H1 (cell line): Measurements from ENCODE around the gene ASXL3. TPM values are rescaled to one million over a fixed set of nuclear protein-coding genes. Genes with fewer than 3 reads are reported as not detected.

ENCODE experiments used
- CTCF ChIA-PET: fragments of 300-600 bp; sonication (Branson Sonifier 250); formaldehyde crosslinking; loops from one replicate; lab custom pipeline; 2021; ENCODE audit not compliant: partially characterized antibody; lab: Charles Lee
- POLR2A ChIA-PET: fragments of 300-600 bp; sonication (Branson Sonifier 250); formaldehyde crosslinking; loops from one replicate; lab custom pipeline; 2021; ENCODE audit warnings: inconsistent platforms; ENCODE audit not compliant: partially characterized antibody; lab: Charles Lee
- DNase-seq, 2 experiments: peaks; one replicate each; pipeline versions ENCODE4 v3.0.0 to v3.0.0-alpha.2; 2010 to 2022; ENCODE audit warnings: low spot score in 2 of 2, low read depth in 1 of 2, mixed read lengths in 1 of 2
- FAIRE-seq: peaks from 2 replicates; lab custom pipeline; 2011; peaks lifted over from hg19 to GRCh38; lab: Jason Lieb, UNC
- H2AFZ ChIP-seq: 2 replicates; pipeline ENCODE4 v1.8.1; 2012; ENCODE audit warnings: low read length, inconsistent platforms
- H2AK5ac ChIP-seq: 2 replicates; pipeline ENCODE4 v1.6.1; 2013; ENCODE audit warnings: low read depth, low read length
- H2BK120ac ChIP-seq: replicated peaks from 2 replicates; pipeline ENCODE3; 2013; ENCODE audit warnings: low read depth, low read length, inconsistent platforms
- H2BK12ac ChIP-seq: 2 replicates; pipeline ENCODE4 v1.6.1; 2013; ENCODE audit warnings: low read depth, low read length
- H2BK15ac ChIP-seq: 2 replicates; pipeline ENCODE4 v1.6.1; 2013; ENCODE audit warnings: low read length
- H2BK20ac ChIP-seq: 2 replicates; pipeline ENCODE4 v1.6.1; 2013; ENCODE audit warnings: low read length
- H2BK5ac ChIP-seq: 2 replicates; pipeline ENCODE4 v1.6.1; 2013; ENCODE audit warnings: low read depth, low read length
- H3K14ac ChIP-seq: 2 replicates; pipeline ENCODE4 v1.6.1; 2013; ENCODE audit warnings: inconsistent platforms; ENCODE audit not compliant: insufficient read length
- H3K18ac ChIP-seq: 2 replicates; pipeline ENCODE4 v1.6.1; 2013; ENCODE audit warnings: low read length; ENCODE audit errors: extremely low read depth
- H3K23ac ChIP-seq: 2 replicates; pipeline ENCODE4 v1.6.1; 2013; ENCODE audit warnings: inconsistent platforms; ENCODE audit not compliant: insufficient read length
- H3K23me2 ChIP-seq: 2 replicates; pipeline ENCODE4 v1.6.1; 2013; ENCODE audit warnings: low read depth, low read length
- H3K27ac ChIP-seq: 2 replicates; pipeline ENCODE4 v1.6.1; 2011; ENCODE audit warnings: low read depth, low read length, inconsistent platforms
- H3K27me3 ChIP-seq, 4 experiments: replicated peaks in 1 of 4; 1 replicate in 1 of 4; 2 replicates in 3 of 4; pipeline versions ENCODE4 v1.6.1 to v1.8.1; 2011 to 2013; ENCODE audit warnings: low read length in 3 of 4, mild to moderate bottlenecking in 3 of 4, inconsistent platforms in 2 of 4, mixed read lengths in 2 of 4, moderate library complexity in 1 of 4; ENCODE audit not compliant: control insufficient read depth in 3 of 4, insufficient read depth in 3 of 4; ENCODE audit errors: extremely low read depth in 1 of 4
- H3K36me3 ChIP-seq, 4 experiments: 2 replicates each; pipeline versions ENCODE4 v1.6.1 to v1.8.1; 2011 to 2013; ENCODE audit warnings: mild to moderate bottlenecking in 4 of 4, low read length in 3 of 4, moderate library complexity in 2 of 4, control low read depth in 1 of 4, inconsistent platforms in 1 of 4; ENCODE audit not compliant: insufficient read depth in 4 of 4, control insufficient read depth in 2 of 4
- H3K4ac ChIP-seq: replicated peaks from 2 replicates; pipeline ENCODE3; 2013; ENCODE audit warnings: low read length, low read depth, mixed read lengths, inconsistent platforms; ENCODE audit not compliant: insufficient read length
- H3K4me1 ChIP-seq, 4 experiments: replicated peaks in 1 of 4; 1 replicate in 1 of 4; 2 replicates in 3 of 4; pipeline versions ENCODE4 v1.6.1 to v1.8.1; 2011 to 2013; ENCODE audit warnings: low read length in 3 of 4, inconsistent platforms in 2 of 4, mixed read lengths in 1 of 4; ENCODE audit not compliant: insufficient read depth in 4 of 4, control insufficient read depth in 3 of 4
- H3K4me2 ChIP-seq, 2 experiments: 2 replicates each; pipeline versions ENCODE4 v1.6.1 to v1.8.1; 2011 to 2013; ENCODE audit warnings: low read depth in 2 of 2, low read length in 2 of 2, control low read depth in 1 of 2, inconsistent platforms in 1 of 2, mild to moderate bottlenecking in 1 of 2; ENCODE audit not compliant: insufficient read depth in 1 of 2
- H3K4me3 ChIP-seq, 4 experiments: fragments of 200-600, 300-600 bp in 1 of 4; sonication (generic), shearing (Covaris generic), sonication (Bioruptor Twin) in 1 of 4; 2 replicates each; pipeline versions ENCODE4 v1.5.1 to v1.8.1; 2011 to 2016; ENCODE audit warnings: low read length in 4 of 4, low read depth in 3 of 4, control low read depth in 2 of 4, inconsistent platforms in 2 of 4, mild to moderate bottlenecking in 2 of 4, mixed read lengths in 1 of 4, moderate library complexity in 1 of 4; ENCODE audit not compliant: insufficient read depth in 2 of 4; ENCODE audit errors: extremely low read depth in 1 of 4
- H3K56ac ChIP-seq: replicated peaks from 2 replicates; pipeline ENCODE3; 2013; ENCODE audit warnings: low read depth, mild to moderate bottlenecking, mixed read lengths, low read length, inconsistent platforms; ENCODE audit not compliant: insufficient read length
- H3K79me1 ChIP-seq: 2 replicates; pipeline ENCODE4 v1.6.1; 2013; ENCODE audit warnings: low read depth, low read length, control low read depth
- H3K79me2 ChIP-seq, 2 experiments: 2 replicates each; pipeline versions ENCODE4 v1.6.1 to v1.8.1; 2012 to 2013; ENCODE audit warnings: low read length in 2 of 2, mild to moderate bottlenecking in 2 of 2, inconsistent platforms in 1 of 2; ENCODE audit not compliant: insufficient read depth in 2 of 2, control insufficient read depth in 1 of 2
- H3K9ac ChIP-seq, 4 experiments: replicated peaks in 1 of 4; 1 replicate in 1 of 4; 2 replicates in 3 of 4; pipeline versions ENCODE4 v1.6.1 to v1.8.1; 2011 to 2013; ENCODE audit warnings: low read depth in 3 of 4, low read length in 3 of 4, control low read depth in 2 of 4, mild to moderate bottlenecking in 2 of 4, moderate library complexity in 2 of 4, inconsistent platforms in 1 of 4; ENCODE audit errors: extremely low read depth in 1 of 4
- H3K9me3 ChIP-seq, 2 experiments: 2 replicates each; pipeline versions ENCODE4 v1.6.1 to v1.8.1; 2012 to 2013; ENCODE audit warnings: mild to moderate bottlenecking in 2 of 2, moderate library complexity in 2 of 2, control low read depth in 1 of 2, inconsistent platforms in 1 of 2, low read depth in 1 of 2, low read length in 1 of 2, mixed read lengths in 1 of 2; ENCODE audit not compliant: insufficient read depth in 2 of 2
- H4K20me1 ChIP-seq, 2 experiments: replicated peaks in 1 of 2; 2 replicates each; pipeline versions ENCODE3 to v1.8.1; 2011 to 2013; ENCODE audit warnings: inconsistent platforms in 2 of 2, low read length in 2 of 2, mild to moderate bottlenecking in 1 of 2; ENCODE audit not compliant: insufficient read depth in 2 of 2, control insufficient read depth in 1 of 2
- H4K5ac ChIP-seq: 2 replicates; pipeline ENCODE4 v1.6.1; 2013; ENCODE audit warnings: low read length, low read depth, mixed read lengths, inconsistent platforms; ENCODE audit not compliant: insufficient read length
- H4K8ac ChIP-seq: 2 replicates; pipeline ENCODE4 v1.8.0; 2013; ENCODE audit warnings: mild to moderate bottlenecking, moderate library complexity, low read length, inconsistent platforms; ENCODE audit not compliant: insufficient read depth; ENCODE audit errors: extremely low read depth
- H4K91ac ChIP-seq: replicated peaks from 2 replicates; pipeline ENCODE3; 2013; ENCODE audit warnings: low read length, mixed read lengths, inconsistent platforms; ENCODE audit not compliant: insufficient read length
- ATF2 ChIP-seq: IDR thresholded peaks from 2 replicates; pipeline ENCODE4 v1.6.1; 2012; ENCODE audit warnings: low read length, inconsistent platforms
- BCL11A ChIP-seq, 2 experiments: IDR thresholded peaks; one replicate each; pipeline ENCODE4 v1.6.1; 2011; ENCODE audit warnings: low read depth in 2 of 2, low read length in 2 of 2, mild to moderate bottlenecking in 2 of 2
- CHD1 ChIP-seq: IDR thresholded peaks from 2 replicates; pipeline ENCODE4 v1.6.1; 2012; ENCODE audit warnings: low read depth, low read length, improper control_type of control experiment
- CREB1 ChIP-seq: IDR thresholded peaks from 2 replicates; pipeline ENCODE4 v1.6.1; 2012; ENCODE audit warnings: inconsistent platforms
- GABPA ChIP-seq: IDR thresholded peaks from 2 replicates; pipeline ENCODE4 v1.6.1; 2011; ENCODE audit warnings: mild to moderate bottlenecking, low read length, moderate library complexity, borderline replicate concordance; ENCODE audit not compliant: insufficient read depth
- JUN ChIP-seq: IDR thresholded peaks from 2 replicates; pipeline ENCODE4 v1.6.1; 2011; ENCODE audit warnings: low read depth, mild to moderate bottlenecking, improper control_type of control experiment, low read length
- NANOG ChIP-seq: IDR thresholded peaks from 2 replicates; pipeline ENCODE4 v1.6.1; 2011; ENCODE audit warnings: low read length, low read depth, mild to moderate bottlenecking, inconsistent platforms; ENCODE audit not compliant: insufficient read depth, poor library complexity, severe bottlenecking
- POU5F1 ChIP-seq: IDR thresholded peaks from 2 replicates; pipeline ENCODE4 v1.6.1; 2011; ENCODE audit warnings: low read depth, mild to moderate bottlenecking, low read length, moderate library complexity
- RFX5 ChIP-seq: IDR thresholded peaks from 2 replicates; pipeline ENCODE4 v1.6.1; 2011; ENCODE audit warnings: low read depth, low read length, improper control_type of control experiment, borderline replicate concordance
- SIRT6 ChIP-seq: IDR thresholded peaks from one replicate; pipeline ENCODE4 v1.7.1; 2012; ENCODE audit warnings: low read length, inconsistent platforms
- SP2 ChIP-seq: IDR thresholded peaks from 2 replicates; pipeline ENCODE4 v1.6.1; 2012; ENCODE audit warnings: mild to moderate bottlenecking, low read length, inconsistent platforms
- SP4 ChIP-seq: IDR thresholded peaks from 2 replicates; pipeline ENCODE4 v1.6.1; 2012; ENCODE audit warnings: low read length, inconsistent platforms
- TBP ChIP-seq: IDR thresholded peaks from 2 replicates; pipeline ENCODE4 v1.6.1; 2011; ENCODE audit warnings: low read depth, low read length, improper control_type of control experiment
- WGBS, 2 experiments: shearing (Covaris generic) in 1 of 2; methylation state at CpG; one replicate each; pipeline versions ENCODE4 v1.1.6 to v1.1.7; 2013 to 2015; ENCODE audit warnings: low lambda C conversion rate in 2 of 2, mixed read lengths in 2 of 2, inconsistent platforms in 1 of 2, low coverage in 1 of 2, missing lambda C conversion rate in 1 of 2; ENCODE audit not compliant: insufficient replicate concordance in 2 of 2, insufficient coverage in 1 of 2, insufficient read length in 1 of 2; ENCODE audit errors: extremely low coverage in 1 of 2, missing lambda C conversion rate in 1 of 2; 5-methylcytosine and 5-hydroxymethylcytosine counted together
- polyA plus RNA-seq, 7 experiments: library from polyadenylated mRNA; depleted of rRNA in 3 of 7; stranded (reverse) in 5 of 7; unstranded in 2 of 7; fragments of >200 nt in 5 of 7; fragments of 200-250 nt in 2 of 7; gene quantifications; 1 replicate in 5 of 7; 2 replicates in 1 of 7; 4 replicates in 1 of 7; pipeline versions ENCODE4 v1.2.1 to v1.2.3, GENCODE V29; 2011 to 2013; ENCODE audit warnings: missing spikeins in 2 of 7, mixed read lengths in 2 of 7
- total RNA-seq: library from RNA; stranded (reverse); fragmentation: NEBNext Ultra II Directional; extraction: Animal tissue kit (Norgen Biotek cat#: 25700); gene quantifications from 2 replicates; pipeline ENCODE4 v1.2.1, GENCODE V29; 2021

The ASXL3 gene
- total and polyA plus RNA-seq, 2 of the 8 experiments (the other 6 are each of a cell fraction or from before 2014, with no cell fraction given) = 0.08 to 1.3 TPM

DNA sequence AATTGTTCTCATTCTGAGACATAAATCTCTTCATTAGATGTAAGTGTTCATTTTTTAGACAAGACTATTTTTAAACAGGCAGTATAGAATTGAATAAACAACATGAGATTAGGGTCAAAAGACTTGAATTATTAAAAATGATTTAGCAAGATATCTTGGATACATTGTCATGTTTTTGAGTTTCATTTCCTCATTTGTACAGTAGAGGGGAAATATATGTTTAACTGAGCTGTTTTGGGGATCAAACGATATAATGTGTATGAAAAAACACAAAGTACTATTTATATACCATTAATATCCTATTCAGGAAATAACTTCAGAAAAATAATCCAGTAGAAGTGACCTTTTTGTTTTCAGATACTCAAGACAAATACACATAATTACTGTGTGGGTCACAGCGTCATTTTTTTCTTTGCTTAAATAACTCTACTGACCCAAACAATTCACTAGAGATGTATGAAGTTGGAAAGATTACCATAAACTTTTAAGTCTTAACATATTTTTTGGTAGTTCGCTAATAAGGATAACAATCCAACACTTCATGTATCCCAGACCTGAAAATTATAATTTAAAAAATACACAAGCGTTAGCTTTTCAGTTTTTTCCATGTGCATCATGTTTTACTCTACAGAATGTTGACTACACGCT, 896 bp upstream of the ASXL3 start:
- FAIRE-seq (no peak), DNase-seq (no peak)
- Histone ChIP-seq H3K27me3 (peaks cover 2 to 22% (median 15%) of the 10 kb centered on the region in 4 experiments), H3K27ac (no peak overlapping the region), H3K36me3 (no peaks in the 10 kb centered on the region), H4K91ac (no peak overlapping the region), H2BK12ac (no peak overlapping the region), H2AFZ (no peak overlapping the region), H3K4me2 (peak overlapping the region; percentile 95 to 100), H3K9ac (no peak overlapping the region), H3K23me2 (peaks cover 10% of the 10 kb centered on the region), H3K9me3 (no peaks in the 10 kb centered on the region), H2BK120ac (no peak overlapping the region), H2BK20ac (no peak overlapping the region), H3K4me3 (peak overlapping the region; percentile 66 to 89 (median 78); a peak in 5 of 8 replicates), H4K20me1 (peaks cover 0 to 3% of the 10 kb centered on the region in 2 experiments), H3K79me1 (no peaks in the 10 kb centered on the region), H3K4ac (no peak overlapping the region), H2BK5ac (no peak overlapping the region), H4K5ac (no peak overlapping the region), H3K14ac (no peak overlapping the region), H4K8ac (no peak overlapping the region), H3K23ac (no peak overlapping the region), H3K79me2 (no peaks in the 10 kb centered on the region), H2AK5ac (no peak overlapping the region), H2BK15ac (no peak overlapping the region), H3K18ac (no peak overlapping the region), H3K4me1 (peaks cover 3 to 10% (median 6%) of the 10 kb centered on the region in 4 experiments), H3K56ac (no peak overlapping the region)
- ChIA-PET CTCF (no interaction called here), POLR2A (no interaction called here)
- WGBS, 2 experiments = 72% methylated on average over 5 of the region's 5 CpGs; no CpG with 5 or more reads in 1 of the 2 experiments
- TF ChIP-seq TBP (no peak), SIRT6 (no peak), BCL11A (IDR thresholded peaks at IDR 0.05; ENCODE audit: low read depth in 2 of 2, low read length in 2 of 2) (no peak), ATF2 (no peak), CHD1 (no peak), RFX5 (no peak), POU5F1 (no peak), GABPA (no peak), SP2 (no peak), NANOG (no peak), JUN (no peak), CREB1 (no peak), SP4 (no peak)
